GM21423 (cell line): Measurements from ENCODE around the gene ARL6IP6.

ENCODE experiments used
- ATAC-seq: cut with Tn5 transposase; IDR thresholded peaks from one replicate; pipeline ENCODE4 v1.9.1; 2021; ENCODE audit warnings: mild to moderate bottlenecking, moderate library complexity; ENCODE audit not compliant: unreplicated experiment

The ARL6IP6 gene

GRCh38 chr2:152792974-152793373 lies 74.6 kb downstream of the ARL6IP6 start:
- no peak for ATAC-seq

GRCh38 chr2:152796941-152797340 lies 78.5 kb downstream of the ARL6IP6 start:
- ATAC-seq, result no peak

DNA sequence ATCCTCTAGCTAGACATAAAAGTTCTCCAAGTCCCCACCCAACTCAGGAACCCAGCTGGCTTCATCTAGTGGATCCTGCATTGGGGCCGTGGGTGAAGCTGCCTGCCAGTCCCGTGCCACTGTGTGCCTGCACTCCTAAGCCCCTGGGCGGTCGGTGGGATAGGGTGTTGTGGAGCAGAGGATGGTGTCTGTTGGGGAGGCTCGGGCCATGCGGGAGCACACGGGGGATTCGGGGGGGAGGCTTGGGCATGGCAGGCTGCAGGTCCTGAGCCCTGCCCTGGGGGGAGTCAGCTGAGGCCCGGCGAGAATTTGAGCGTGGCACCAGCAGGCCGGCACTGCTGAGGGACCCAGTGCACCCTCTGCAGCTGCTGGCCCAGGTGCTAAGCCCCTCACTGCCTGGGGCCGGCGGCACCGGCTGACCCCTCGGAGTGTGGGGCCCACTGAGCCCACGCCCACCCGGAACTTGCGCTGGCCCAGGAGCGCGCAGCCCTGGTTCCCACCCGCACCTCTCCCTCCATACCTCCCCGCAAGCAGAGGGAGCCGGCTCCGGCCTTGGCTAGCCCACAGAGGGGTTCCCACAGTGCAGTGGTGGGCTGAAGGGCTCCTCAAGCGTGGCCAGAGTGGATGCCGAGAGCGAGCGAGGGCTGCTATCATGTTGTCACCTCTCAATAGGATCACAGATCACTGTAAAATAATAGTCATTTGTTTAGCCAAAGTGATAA lies 86.4 kb downstream of the ARL6IP6 start:
- ATAC-seq, result no peak

DNA sequence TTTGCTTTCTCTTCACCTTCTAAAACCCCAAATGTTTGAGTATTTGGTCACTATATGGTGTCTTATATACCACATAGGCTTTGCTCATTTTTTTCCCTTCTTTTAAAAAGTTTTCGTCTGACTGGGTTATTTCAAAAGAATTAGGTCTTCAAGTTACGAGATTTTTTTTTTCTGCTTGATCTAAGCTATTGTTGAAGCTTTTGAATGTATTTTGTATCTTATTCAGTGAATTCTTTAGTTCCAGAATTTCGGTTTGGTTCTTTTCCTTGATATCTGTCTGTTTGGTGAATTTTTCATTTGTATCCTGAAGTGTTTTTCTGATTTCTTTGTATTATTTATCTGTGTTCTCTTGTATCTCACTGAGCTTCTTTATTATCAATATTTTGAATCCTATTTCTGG lies 93.5 kb downstream of the ARL6IP6 start:
- ATAC-seq, result no peak
